Activated CD4-positive, alpha-beta T cell treated with anti-CD3 and anti-CD28 coated beads for 24 hours (primary cell): Measurements from ENCODE around the gene PLPPR5.

Source experiments
- DNase-seq, 2 donors: peaks; one replicate each; pipeline ENCODE4 v3.0.0-alpha.2; 2020; ENCODE audit warnings: low read depth in 2 of 2

The PLPPR5 gene

GRCh38 chr1:98969798-98970490 is 34.7 kb downstream of the PLPPR5 start:
- DNase-seq: no peak

DNA sequence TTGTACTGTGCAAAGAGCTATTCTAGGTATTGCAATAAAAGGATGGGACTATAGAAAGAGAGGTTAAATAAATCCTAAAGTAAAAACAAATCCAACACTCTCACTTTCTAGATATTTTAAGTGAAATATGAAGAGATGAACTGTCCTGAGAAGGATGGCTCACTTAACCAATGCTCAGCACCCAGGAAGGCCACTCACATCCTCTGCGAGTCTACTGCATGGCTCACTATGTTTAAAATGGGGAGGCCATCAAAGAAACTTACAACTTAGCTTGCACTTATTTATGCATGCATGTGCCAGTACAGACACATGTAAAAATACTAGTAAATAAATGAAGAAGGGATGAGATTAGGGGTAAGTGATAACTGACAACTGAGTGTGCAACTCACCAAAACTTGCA is 37.5 kb downstream of the PLPPR5 start:
- no peak for DNase-seq

DNA sequence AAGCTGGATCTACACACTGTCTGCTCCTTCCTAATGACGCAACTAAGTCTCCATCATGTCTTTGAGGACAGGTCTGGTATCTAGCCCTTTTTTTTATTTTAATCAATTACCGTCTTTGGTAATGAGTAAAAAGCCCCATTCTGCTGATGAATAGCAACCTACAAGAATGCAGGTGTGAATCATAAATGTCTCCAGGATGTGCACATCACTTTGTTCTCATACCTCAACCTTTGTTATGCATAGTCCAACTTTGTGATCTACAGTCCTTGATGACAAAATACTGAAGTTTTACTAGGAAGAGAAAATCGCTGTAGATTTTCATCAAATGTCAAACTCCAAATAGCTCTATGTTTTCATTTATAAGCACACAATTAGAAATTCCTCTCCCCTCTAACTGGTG is 39.3 kb downstream of the PLPPR5 start:
- no peak for DNase-seq

- DNase-seq: no peak
These were observed 40.5 kb downstream of the PLPPR5 start for GRCh38 chr1:98964198-98964597.

DNA sequence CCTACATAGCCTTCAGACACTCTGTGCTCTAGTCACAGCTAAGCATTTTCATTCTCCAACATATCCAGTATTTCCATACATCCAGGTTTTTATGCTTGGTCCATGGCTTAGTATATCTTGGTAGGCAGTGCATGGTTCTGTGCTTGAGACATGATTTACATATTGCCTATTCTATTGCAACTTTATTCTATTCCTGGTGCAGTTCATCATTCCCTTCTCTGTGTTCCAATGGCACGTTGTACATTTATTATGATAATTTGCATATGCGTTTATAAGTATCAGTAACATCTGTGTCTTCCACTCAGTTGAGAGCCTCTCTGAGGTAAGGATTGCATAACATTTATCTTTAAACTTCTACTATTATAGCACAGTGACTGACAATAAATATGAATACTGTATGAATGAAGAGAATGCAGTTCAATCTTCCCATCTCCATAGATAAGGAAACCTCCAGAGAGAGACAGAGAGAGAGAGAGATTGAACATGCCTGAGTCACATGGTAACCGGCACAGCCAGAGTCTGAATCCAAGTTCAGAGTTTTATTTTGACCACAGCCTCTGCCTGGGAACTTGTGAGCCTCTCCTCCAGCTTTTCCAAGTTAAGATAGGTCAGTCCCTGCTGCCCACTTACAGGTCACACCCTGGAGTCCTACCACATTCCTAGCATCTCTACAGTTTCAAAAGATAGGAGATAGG is 41.5 kb downstream of the PLPPR5 start:
- no peak for DNase-seq

DNA sequence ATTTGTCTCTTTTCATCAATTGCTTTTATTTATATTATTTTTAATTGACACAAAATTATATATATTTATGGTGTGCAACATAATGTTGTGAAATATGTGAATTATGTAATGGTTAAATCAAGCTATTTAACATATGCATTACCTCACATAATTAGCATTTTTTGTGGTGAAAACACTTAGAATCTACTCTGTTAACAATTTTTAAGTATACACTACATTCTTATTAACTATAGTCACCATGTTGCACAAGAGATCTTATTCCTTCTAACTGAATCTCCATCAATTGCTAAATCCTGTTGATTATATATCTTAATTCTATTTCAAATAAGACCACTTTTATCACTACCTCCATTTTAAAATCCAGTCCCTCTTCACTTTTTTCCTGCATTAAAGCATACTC is 42.5 kb downstream of the PLPPR5 start:
- no peak for DNase-seq

DNA sequence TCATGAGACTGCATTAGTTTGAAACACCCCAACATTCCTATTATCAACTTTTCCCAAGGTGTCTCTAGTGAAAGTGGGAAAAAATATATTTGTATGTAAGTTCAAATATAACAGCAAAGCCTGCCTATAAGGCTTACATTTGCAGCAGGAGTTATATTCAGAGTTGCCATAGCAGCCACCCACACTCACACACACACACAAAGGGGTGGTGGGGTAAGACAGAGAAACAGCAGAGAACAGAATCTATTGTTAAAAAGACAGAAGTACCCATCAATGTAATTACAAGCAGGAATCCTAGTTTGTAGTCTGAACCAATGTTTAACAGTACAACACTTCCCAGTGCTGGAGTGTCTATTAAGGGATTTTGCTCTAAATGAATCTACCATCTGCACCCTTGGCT is 55.0 kb downstream of the PLPPR5 start:
- no peak for DNase-seq

DNA sequence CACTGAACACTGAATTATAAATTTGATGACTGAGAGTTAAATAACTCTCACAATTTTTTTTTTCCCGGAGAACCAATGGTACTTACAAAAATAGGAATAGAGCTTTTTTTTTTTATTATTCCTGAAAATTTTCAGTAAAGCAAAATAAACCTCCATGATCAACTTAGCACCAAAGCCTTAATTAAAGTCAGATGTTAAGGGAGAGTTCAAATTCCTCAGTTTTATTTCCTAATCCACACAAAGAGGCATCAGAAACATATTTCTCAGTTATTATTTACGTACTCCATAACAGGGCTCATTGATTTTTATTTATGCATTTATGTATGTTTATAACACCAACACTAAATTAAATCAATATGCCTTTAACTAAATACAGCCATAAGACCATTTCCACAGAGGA is 55.5 kb downstream of the PLPPR5 start:
- DNase-seq: no peak

- no peak for DNase-seq
These were observed 57.6 kb downstream of the PLPPR5 start for GRCh38 chr1:98947071-98947470.

DNA sequence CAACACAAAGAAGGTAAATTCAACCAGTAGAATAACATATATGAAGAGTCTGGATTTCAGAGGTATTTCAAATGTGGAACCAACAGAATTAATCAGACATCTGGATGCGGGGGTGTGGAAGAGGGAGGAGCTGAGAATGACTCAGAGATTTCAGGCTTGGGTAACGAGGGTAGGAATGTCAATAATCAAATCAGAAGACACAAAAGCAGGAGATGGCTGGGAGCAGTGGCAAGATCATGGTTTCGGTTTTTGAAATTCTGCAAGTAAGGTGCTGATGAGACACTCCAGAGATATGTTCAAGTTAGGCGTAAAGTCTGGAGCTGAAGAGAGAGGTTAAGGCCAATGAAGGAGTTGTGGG is 64.0 kb downstream of the PLPPR5 start:
- DNase-seq: peak in 1 of 2 donors; percentile 2

DNA sequence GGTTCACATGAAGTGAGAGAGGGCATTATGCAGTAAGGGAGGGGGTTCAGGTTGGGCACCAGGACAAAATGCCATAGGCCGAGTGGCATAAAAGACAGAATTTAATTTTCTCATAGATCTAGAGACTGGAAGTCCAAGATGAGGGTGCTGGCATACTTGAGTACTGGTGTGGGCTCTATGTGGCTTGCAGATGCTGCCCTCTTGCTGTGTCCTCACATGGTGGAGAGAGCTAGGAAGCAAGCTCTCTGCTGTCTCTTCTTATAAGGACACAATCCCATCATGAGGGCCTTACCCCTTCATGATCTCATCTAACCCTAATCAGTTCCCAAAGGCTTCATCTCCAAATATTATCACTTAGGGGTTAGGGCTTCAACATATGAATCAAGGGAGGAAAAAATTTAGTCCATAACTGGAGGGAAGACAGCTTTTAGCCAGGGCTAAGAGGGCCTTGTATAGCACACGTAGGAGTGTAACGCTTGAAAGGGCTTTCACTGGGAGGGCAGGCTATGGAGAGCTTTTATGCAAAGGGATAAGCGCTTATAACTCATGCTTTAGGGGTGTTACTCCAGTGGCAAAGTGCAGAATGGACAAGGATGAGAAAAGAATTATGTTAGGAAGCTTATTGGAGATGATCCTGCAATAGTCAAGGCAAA is 64.5 kb downstream of the PLPPR5 start:
- DNase-seq: no peak

- DNase-seq: no peak
These were observed 65.2 kb downstream of the PLPPR5 start for GRCh38 chr1:98939471-98939870.

GRCh38 chr1:98937347-98937746 is 67.3 kb downstream of the PLPPR5 start:
- no peak for DNase-seq

DNA sequence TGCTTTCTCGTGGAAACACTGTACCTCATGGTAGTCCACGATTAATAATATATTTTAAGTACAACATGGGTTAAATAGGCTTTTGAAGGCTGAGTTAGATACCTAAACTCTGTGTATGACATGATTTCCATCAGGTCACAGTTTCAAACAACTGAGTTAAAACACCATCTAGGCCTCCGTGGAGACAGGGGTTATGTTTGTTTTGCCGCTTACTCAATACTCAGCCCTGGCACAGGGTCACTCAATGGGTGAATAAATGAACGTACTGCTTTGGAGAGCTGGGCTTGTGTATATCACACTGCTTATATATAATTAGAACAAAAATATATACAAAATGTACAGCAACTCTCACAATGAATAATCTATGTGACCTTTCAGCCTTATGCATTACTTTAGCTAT is 72.5 kb downstream of the PLPPR5 start:
- no peak for DNase-seq

GRCh38 chr1:98931128-98931835 is 73.4 kb downstream of the PLPPR5 start:
- DNase-seq: no peak

GRCh38 chr1:98929437-98929836 is 75.2 kb downstream of the PLPPR5 start:
- no peak for DNase-seq

- DNase-seq: no peak
These were observed 78.1 kb downstream of the PLPPR5 start for GRCh38 chr1:98926597-98926996.

GRCh38 chr1:98924977-98925376 is 79.7 kb downstream of the PLPPR5 start:
- DNase-seq: no peak

DNA sequence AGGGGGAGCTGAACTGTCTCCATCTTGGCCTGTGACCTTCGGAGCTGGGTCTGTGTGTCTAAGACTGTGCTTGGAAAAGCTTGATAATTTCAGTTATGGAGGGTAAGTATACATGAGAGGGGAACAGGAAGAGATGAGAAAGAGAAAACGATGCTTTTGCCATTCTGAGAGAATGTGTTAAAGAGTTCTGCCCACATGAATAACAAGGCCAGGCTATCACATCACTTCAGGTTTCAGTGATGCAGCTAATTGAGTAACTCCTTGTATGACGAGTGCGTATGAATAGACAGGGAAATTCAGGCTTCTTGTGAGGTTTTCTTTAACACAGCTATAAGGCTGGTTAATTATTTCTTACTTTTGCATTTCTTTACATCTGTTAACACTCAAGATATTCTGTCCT is 81.0 kb downstream of the PLPPR5 start:
- DNase-seq: no peak

GRCh38 chr1:98921817-98922216 is 82.8 kb downstream of the PLPPR5 start:
- DNase-seq: no peak

GRCh38 chr1:98920441-98921110 is 84.1 kb downstream of the PLPPR5 start:
- no peak for DNase-seq

DNA sequence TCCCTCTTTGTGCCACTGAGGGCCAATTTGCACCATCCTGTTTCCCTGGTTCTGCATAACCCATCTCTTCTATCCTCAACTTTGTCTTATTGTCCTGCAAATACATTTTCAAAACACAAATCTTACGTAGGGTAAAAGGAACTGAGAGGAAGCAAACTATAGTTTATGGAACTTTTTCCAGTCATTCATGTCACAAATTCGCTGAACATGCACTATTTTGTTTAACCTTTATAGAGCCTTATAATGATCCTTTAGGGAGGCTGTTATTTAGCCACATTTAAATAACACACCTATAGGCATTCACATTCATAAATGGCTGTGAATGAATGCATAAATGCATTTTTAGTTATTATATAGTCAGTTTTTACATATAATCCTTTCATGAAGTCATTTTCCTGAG is 85.0 kb downstream of the PLPPR5 start:
- DNase-seq: no peak
